NCI-H82 (cell line): ENCODE measurements around the gene ZNF444.
"Not testable (repeated sequence)": the region's sequence is repeated elsewhere in the genome, so short reads cannot be mapped to it uniquely, and the experiment has no call there.

Source experiments
- DNase-seq: peaks from one replicate; lab custom pipeline; 2025; lab: John Stamatoyannopoulos, UW

ZNF444 gene

GRCh38 chr19:56145698-56146097 is 4.6 kb downstream of the ZNF444 start:
- DNase-seq = no peak

DNA sequence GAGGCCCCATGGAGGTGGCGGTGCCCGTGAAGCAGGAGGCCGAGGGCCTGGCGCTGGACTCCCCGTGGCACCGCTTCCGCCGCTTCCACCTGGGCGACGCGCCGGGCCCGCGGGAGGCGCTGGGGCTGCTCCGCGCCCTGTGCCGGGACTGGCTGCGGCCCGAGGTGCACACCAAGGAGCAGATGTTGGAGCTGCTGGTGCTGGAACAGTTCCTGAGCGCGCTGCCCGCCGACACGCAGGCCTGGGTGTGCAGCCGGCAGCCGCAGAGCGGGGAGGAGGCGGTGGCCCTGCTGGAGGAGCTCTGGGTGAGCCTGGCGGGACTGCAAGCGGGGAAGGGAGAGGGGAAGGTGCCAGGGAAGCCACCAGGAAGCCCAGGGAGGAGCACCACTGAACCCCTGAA is 5.8 kb downstream of the ZNF444 start:
- no peak for DNase-seq

GRCh38 chr19:56147307-56147706 is 6.2 kb downstream of the ZNF444 start:
- DNase-seq = no peak

DNA sequence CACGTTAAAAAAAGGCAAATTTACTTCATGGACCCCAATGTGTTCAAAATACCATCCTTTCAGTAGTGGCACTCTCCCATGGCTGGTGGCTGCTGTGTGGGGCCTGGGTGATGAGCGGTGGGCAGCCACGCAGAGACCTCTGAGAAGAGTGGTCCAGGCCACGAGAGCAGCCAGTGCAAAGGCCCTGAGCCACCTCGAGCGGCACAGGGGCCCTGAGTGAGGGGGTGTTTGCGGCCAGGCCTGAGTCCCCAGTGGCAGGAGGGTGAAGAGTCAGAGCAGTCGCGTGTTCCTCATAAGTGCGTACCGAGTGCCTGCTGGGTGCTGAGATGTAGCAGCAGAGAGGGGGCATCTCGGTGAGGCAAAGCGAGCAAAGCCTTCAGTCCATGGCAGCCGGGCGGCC is 7.0 kb downstream of the ZNF444 start:
- no peak for DNase-seq

GRCh38 chr19:56148955-56149655 is 8.0 kb downstream of the ZNF444 start:
- DNase-seq = not testable (repeated sequence)

- DNase-seq = no peak
Observed at GRCh38 chr19:56149656-56150038, 8.6 kb downstream of the ZNF444 start.

DNA sequence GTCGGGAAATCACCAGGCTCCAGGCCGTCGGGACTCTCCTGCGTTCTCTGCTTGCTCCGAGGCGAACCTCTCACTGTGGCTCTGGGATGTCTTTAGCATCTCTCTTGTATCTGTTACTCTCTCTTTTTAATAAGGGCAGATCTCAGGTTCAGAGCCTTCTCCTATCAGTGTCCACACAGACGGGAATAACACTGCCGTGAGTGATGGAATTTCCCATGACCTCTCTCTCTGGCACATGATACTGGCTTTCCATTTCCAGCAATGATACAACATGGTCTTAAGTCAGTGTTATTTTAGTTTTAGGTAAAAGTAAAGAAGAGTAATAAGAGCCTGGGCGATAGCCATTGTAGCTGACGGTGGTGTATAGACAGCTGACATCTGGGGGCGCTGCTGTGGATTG is 9.3 kb downstream of the ZNF444 start:
- DNase-seq = no peak

DNA sequence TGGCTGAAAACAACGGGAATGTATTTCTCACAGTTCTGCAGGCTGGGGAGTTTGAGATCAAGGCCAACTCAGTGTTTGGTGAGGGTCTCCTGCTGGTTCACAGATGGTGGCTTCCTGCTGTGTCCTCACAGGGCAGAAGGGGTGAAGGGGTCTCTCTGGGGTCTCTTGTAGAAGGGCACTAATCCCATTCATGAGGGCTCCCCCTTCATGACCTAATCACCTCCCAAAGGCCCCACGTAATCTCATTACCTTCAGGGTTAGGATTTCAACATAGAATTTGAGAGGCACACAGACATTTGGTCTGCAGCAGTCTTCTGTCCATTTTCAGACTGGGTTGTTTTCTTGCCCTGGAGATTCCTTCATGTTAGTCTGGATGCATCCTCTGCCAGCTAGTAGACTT is 11.6 kb downstream of the ZNF444 start:
- DNase-seq = peak; percentile 61

DNA sequence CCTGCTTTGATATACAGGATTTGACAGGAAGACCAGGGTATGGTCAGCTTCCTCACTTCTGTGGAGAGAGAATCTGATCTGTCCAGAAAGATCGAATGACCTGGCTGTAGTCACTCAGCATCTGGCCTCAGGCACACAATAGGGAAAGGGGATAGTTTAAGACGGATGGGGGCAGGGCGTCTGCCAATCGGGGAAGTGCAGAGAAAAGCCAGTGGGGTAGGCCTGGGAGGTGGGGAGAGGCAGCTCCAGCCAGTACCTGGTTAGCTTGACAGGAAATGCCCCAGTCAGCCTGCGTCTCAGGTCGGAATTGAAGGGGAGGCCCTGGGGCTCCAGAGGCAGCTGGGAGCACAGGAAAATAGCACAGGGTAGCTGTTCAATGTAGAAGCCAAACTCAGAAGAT is 12.4 kb downstream of the ZNF444 start:
- peak; percentile 25 for DNase-seq

DNA sequence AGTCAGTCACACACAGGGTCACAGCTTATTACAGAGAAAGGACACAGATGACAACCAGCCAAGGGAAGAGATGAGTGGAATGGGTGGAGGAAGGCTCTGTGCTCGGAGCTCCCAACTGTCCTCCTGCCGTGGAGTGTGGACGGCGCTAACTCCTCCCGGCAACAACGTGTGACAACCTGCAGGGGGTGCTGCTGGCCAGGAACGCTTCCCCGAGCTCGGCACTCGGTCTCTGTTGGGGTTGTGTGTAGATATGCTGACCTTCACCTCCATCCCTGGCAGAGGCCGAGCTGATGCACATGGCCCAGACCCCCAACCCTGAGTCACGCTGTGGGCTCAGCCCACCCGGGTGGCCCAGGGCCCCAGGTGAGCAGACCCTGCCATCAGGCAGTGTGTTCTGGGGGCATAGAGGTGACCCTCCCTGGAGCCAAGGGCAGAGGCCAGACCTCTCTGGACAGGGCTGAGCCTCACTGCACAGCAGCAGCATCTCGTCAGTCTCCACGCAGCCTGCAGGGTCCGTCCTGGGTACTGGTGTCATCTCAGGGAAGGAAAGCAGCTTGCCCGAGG is 14.1 kb downstream of the ZNF444 start:
- DNase-seq = peak; percentile 8

- DNase-seq = no peak
Observed at GRCh38 chr19:56156768-56157167, 15.7 kb downstream of the ZNF444 start.

DNA sequence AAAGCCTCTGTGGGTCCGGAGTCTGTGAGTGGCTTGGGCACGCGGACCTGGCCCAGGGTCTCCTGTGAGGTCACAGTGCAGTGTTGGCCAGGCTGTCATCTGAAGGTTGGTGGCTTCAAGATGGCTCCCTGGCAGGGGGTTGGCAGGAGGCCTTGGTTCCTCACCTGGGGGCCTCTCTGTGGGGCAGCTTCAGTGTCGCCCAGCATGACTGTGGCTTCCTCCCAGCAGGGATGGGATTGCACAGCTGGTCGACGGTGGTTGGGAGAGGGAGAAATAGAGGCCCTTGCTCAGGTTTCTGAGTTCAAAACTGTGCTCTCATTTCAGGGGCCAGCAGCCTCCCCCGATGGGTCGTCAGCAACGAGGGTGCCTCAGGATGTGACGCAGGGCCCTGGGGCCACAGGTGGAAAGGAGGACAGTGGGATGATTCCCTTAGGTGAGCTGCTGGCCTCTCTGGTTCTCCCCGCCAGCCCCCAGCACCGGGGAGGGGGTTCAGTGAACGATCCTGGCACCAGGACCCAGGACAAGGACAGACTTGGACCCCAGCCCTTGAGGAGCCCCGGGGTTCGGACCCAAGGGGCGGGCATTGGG is 17.2 kb downstream of the ZNF444 start:
- no peak for DNase-seq

DNA sequence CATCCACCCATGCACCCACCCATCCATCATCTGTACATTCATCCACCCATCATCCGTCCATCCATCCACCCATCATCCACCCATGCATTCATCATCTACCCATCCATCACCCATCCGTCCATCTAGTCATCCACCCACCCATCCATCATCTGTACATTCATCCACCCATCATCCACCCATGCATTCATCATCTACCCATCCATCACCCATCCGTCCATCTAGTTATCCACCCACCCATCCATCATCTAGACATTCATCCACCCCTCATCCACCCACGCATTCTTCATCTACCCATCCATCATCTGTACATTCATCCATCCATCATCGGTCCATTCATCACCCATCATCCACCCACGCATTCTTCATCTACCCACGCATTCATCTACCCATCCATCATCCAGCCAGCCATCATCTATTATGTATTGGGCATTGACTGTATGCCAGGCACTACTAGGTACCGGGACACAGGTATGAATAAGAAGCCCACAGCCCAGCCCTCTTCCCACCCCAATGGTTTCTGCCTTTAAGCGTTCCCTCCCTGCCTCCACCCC is 18.0 kb downstream of the ZNF444 start:
- DNase-seq = no peak

DNA sequence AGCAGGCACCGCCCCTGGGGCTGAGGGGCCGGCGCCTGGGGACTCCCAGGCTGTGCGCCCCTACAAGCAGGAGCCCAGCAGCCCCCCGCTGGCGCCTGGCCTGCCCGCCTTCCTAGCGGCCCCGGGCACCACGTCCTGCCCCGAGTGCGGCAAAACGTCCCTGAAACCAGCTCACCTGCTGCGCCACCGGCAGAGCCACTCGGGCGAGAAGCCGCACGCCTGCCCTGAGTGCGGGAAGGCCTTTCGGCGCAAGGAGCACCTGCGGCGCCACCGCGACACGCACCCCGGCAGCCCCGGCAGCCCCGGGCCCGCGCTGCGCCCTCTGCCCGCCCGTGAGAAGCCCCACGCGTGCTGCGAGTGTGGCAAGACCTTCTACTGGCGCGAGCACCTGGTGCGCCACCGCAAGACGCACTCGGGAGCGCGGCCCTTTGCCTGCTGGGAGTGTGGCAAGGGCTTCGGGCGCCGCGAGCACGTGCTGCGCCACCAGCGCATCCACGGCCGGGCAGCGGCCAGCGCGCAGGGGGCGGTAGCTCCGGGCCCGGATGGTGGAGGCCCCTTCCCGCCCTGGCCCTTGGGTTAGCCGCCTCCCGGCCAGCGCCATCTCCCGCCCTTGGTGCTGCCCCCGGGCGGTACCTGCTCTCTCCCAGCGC is 18.7 kb downstream of the ZNF444 start:
- no peak for DNase-seq

GRCh38 chr19:56161534-56161933 is 20.4 kb downstream of the ZNF444 start:
- DNase-seq = no peak

DNA sequence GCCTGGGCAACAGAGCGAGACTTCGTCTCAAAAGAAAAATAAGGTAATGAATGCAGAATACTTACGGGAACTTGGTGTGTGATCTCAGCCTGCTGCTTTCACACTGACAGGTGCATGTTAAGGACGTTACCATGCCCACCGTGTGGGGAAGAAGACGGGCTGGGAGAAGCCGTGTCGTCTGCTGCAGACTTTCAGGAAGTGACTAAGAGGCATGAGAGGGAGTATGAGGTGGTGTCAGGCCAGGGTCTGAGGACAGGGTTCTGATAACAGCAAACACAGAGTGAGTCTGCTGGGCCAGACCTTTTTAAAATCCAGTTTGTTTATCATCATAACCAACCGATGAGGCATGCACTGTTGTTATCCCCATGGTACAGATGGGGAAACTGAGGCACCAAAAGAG is 21.2 kb downstream of the ZNF444 start:
- no peak for DNase-seq

DNA sequence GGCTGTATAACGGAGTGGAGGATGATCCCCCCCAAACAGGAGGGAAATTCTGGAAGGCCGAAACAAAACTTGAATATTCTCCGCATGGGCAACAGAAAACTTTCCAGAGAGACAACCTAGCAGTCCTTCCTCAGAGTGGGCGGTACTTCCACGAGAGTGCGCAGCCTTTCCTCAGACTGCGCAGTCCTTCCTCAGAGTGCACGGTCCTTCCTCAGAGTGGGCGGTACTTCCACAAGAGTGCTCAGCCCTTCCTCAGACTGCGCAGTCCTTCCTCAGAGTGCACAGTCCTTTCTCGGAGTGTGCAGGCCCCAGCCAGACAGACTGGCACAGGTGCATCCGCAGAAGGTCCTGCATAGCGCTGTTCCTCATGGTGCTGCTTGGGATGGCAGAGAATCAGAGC is 22.0 kb downstream of the ZNF444 start:
- peak; percentile 17 for DNase-seq

DNA sequence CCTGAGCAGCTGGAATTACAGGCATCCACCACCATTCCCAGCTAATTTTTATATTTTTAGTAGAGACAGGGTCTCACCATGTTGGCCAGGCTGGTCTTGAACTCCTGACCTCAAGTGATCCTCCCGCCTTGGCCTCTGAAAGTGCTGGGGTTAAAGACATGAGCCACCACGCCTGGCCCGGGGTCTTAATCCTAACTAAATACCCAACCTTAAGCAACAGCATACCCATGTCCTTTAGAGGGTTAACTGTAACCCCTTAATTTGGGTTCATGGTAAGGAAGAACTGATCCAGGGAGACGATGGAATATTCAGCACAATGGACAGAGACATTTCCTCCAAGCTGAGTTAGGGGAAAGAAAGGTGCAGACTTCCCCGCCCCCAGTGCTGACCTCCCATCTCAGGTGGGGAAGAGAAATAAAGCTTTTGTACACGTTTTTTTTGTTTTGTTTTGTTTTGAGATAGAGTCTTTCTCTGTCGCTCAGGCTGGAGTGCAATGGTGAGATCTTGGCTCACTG is 26.0 kb downstream of the ZNF444 start:
- DNase-seq = no peak

DNA sequence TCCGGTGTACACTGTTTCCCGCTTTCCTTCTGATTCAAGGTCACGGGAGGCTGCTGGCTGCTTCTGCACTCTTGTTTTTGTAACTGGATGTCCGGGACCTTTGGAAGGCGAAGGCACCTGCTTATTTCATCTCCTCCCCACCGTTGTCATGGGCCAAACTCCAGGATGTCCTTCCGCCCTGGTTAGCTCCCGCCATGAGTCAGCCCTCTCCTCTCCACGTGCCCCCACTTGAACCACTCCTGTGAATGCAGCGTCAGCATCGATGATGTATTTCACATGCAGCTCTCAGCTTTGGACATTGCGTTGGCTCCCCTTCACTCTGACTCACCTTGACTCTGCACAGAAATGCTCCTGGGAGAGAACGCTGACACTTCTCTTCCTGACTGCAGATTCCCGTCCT is 29.2 kb downstream of the ZNF444 start:
- DNase-seq = no peak

DNA sequence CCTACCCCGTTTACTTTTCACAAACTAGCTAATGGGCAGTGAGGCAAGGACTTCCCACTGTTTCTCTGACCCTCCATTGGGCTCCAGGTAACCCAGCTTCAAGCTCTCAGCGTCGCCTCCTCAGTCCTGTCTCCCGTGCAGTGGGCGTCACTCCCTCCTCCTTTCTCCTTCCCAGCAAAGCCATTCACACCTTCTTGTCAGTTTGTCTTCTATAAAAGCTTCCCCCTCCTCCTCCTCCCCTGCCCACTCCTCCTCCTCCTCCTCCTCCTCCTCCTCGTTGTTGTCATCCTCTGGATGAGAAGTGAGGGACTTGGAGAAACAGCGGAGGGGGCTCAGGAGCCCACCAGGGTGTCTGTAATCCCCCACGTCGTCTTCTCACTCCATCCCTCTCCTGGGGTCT is 33.0 kb downstream of the ZNF444 start:
- no peak for DNase-seq

DNA sequence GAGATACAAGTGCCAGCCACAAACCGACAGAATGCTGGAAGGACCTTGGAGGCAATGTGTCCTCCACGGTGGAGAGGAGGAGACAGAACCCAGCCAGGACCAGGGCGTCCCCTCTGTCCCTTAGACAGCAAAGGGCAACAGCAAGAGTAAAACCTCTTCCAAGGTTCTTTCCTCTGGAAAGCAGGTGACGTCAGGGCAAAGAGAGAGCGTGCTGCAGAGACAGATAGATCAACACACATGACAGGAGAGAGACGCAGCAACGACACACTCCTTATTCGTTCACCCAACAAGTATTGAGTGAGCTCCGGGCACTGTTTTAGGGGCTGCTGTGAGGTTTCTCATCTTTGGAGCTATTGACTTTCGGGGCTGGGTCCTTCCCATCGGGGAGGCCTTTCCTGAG is 33.5 kb downstream of the ZNF444 start:
- peak; percentile 29 for DNase-seq

GRCh38 chr19:56175861-56176307 is 34.8 kb downstream of the ZNF444 start, which contains the start of gene GALP:
GALP (plus strand) TSS chr19:56176008; CDS start chr19:56177109, 1,101 bp downstream.
- peak; percentile 63 for DNase-seq
